Hematopoietic multipotent progenitor cell treated with erythropoietin and hydrocortisone succinate and interleukin-3 and kit ligand, for 4 days (in vitro differentiated cells): ENCODE results near the gene ENO4.

Experiments
- DNase-seq: peaks from one replicate; pipeline ENCODE4 v3.0.0-alpha.2; 2015

ENO4 gene

GRCh38 chr10:116849248-116850057 lies at the start of gene ENO4:
ENO4 (plus strand) TSS chr10:116849499; CDS start chr10:116849567, 68 bp downstream.
- DNase-seq, result peak; percentile 67

GRCh38 chr10:116800286-116800929 lies 48.9 kb upstream of the ENO4 start:
- no peak for DNase-seq

- no peak for DNase-seq
Measured at GRCh38 chr10:116801658-116802057, 47.6 kb upstream of the ENO4 start.

- no peak for DNase-seq
Measured at GRCh38 chr10:116802474-116802873, 46.8 kb upstream of the ENO4 start.

GRCh38 chr10:116802876-116803275 lies 46.4 kb upstream of the ENO4 start:
- DNase-seq, result no peak

- DNase-seq, result no peak
Measured at GRCh38 chr10:116803451-116804249, 45.6 kb upstream of the ENO4 start.

- no peak for DNase-seq
Measured at GRCh38 chr10:116808706-116809105, 40.6 kb upstream of the ENO4 start.

- DNase-seq, result peak; percentile 13
Measured at GRCh38 chr10:116809483-116810119, 39.7 kb upstream of the ENO4 start.

GRCh38 chr10:116810120-116810500 lies 39.2 kb upstream of the ENO4 start:
- DNase-seq, result no peak

GRCh38 chr10:116810895-116811294 lies 38.4 kb upstream of the ENO4 start:
- DNase-seq, result no peak

GRCh38 chr10:116811691-116812090 lies 37.6 kb upstream of the ENO4 start:
- DNase-seq, result no peak

- DNase-seq, result no peak
Measured at GRCh38 chr10:116815641-116816415, 33.5 kb upstream of the ENO4 start.

- no peak for DNase-seq
Measured at GRCh38 chr10:116817178-116817577, 32.1 kb upstream of the ENO4 start.

GRCh38 chr10:116817780-116818343 lies 31.4 kb upstream of the ENO4 start:
- DNase-seq, result no peak

- DNase-seq, result no peak
Measured at GRCh38 chr10:116819999-116820677, 29.2 kb upstream of the ENO4 start.

GRCh38 chr10:116825901-116826300 lies 23.4 kb upstream of the ENO4 start:
- DNase-seq, result no peak

- DNase-seq, result no peak
Measured at GRCh38 chr10:116826803-116827202, 22.5 kb upstream of the ENO4 start.

- no peak for DNase-seq
Measured at GRCh38 chr10:116827214-116827671, 22.1 kb upstream of the ENO4 start.

GRCh38 chr10:116828116-116828515 lies 21.2 kb upstream of the ENO4 start:
- peak; percentile 8 for DNase-seq

- no peak for DNase-seq
Measured at GRCh38 chr10:116829711-116830110, 19.6 kb upstream of the ENO4 start.

GRCh38 chr10:116831086-116831485 lies 18.2 kb upstream of the ENO4 start:
- DNase-seq, result no peak
